Spleen (tissue), 7 donors: ENCODE results near the gene NSUN3.

Experiments
- POLR2A ChIP-seq, 3 donors: fragments of 450-650 bp; IDR thresholded peaks; one replicate each; pipeline ENCODE4 v1.5.1; 2017; ENCODE audit warnings: antibody characterized with exemption in 3 of 3, mild to moderate bottlenecking in 1 of 3
- TF ChIP-seq, protein P1 (sequence below), 11 experiments: fragments of 200-600 bp in 7 of 11; fragments of 450-650 bp in 4 of 11; sonication (generic) in 4 of 11; IDR thresholded peaks in 8 of 11; conservative IDR thresholded peaks in 3 of 11; 1 replicate in 7 of 11; 2 replicates in 4 of 11; pipeline versions ENCODE4 v1.4.0 to v1.8.0; 2016 to 2021; ENCODE audit warnings: antibody characterized with exemption in 11 of 11, inconsistent platforms in 4 of 11, mild to moderate bottlenecking in 1 of 11
- donor health status: DM: no; HTN: no; CAD: no; lungs with moderate emphysema.
- donor health status: DM: no; HTN: no; CAD: no.
- donor health status: DM: no; HTN: no; CAD: no.

DNA sequence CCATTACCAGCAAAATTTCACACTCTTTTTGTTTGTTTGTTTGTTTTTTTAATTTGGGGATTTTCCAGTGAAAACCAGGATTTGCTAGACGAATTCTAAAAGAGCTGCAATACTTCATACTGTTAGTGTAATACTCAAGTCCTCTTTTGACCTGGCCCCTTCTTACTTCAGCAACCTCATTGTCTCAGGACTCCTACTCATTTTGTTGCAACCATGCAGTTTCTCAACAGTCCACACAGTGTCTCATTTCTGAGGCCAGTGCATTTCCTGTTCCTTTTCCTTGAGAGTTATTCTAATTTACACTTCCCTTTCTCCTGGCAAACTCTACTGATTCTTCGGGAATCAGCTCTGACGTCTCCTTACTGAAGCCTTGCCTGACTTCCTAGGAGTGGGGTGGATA lies 35.6 kb downstream of the NSUN3 start:
- TF ChIP-seq, protein P1, sequence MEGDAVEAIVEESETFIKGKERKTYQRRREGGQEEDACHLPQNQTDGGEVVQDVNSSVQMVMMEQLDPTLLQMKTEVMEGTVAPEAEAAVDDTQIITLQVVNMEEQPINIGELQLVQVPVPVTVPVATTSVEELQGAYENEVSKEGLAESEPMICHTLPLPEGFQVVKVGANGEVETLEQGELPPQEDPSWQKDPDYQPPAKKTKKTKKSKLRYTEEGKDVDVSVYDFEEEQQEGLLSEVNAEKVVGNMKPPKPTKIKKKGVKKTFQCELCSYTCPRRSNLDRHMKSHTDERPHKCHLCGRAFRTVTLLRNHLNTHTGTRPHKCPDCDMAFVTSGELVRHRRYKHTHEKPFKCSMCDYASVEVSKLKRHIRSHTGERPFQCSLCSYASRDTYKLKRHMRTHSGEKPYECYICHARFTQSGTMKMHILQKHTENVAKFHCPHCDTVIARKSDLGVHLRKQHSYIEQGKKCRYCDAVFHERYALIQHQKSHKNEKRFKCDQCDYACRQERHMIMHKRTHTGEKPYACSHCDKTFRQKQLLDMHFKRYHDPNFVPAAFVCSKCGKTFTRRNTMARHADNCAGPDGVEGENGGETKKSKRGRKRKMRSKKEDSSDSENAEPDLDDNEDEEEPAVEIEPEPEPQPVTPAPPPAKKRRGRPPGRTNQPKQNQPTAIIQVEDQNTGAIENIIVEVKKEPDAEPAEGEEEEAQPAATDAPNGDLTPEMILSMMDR (IDR thresholded peaks at IDR 0.05 in 8 of 11, conservative IDR thresholded peaks at IDR 0.05 in 3 of 11): no peak
- TF ChIP-seq POLR2A (IDR thresholded peaks at IDR 0.05): no peak
